ENCODE results near the gene GAK. TPM values are rescaled to one million over a fixed set of nuclear protein-coding genes. Genes with fewer than 3 reads are reported as not detected.

The GAK gene
- total RNA-seq, 1 experiment from 2014 or later, result 81.1 TPM

GRCh38 chr4:833156-833555 is 99.0 kb downstream of the GAK start:
- Histone ChIP-seq H3K4me3 (no peak overlapping the region), H3K9me3 (replicated peaks) (peaks cover 7% of the 10 kb centered on the region; the same call in 1 of the 2 replicates), H3K36me3 (no peaks in the 10 kb centered on the region), H3K27ac (no peak overlapping the region), H3K4me1 (peaks cover 20% of the 10 kb centered on the region), H3K27me3 (no peaks in the 10 kb centered on the region)
- no peak for DNase-seq

GRCh38 chr4:832536-832935 is 99.6 kb downstream of the GAK start:
- no peak for DNase-seq
- no peaks in the 10 kb centered on the region for H3K27me3 ChIP-seq
- H3K27ac ChIP-seq, result no peak overlapping the region
- peaks cover 20% of the 10 kb centered on the region for H3K4me1 ChIP-seq
- no peaks in the 10 kb centered on the region for H3K36me3 ChIP-seq
- no peak overlapping the region for H3K4me3 ChIP-seq
- 0 out of 2 replicates have a peak, but pooled peaks cover 3% of the 10 kb centered on the region for H3K9me3 ChIP-seq (replicated peaks)

- Histone ChIP-seq H3K9me3 (replicated peaks) (no peaks in the 10 kb centered on the region), H3K27me3 (no peaks in the 10 kb centered on the region), H3K27ac (no peak overlapping the region), H3K4me3 (no peak overlapping the region), H3K36me3 (no peaks in the 10 kb centered on the region), H3K4me1 (peaks cover 20% of the 10 kb centered on the region)
- no peak for DNase-seq
These were observed 100.0 kb downstream of the GAK start for GRCh38 chr4:832108-832507.

GRCh38 chr4:831483-831805 is 100.7 kb downstream of the GAK start:
- no peaks in the 10 kb centered on the region for H3K9me3 ChIP-seq (replicated peaks)
- no peaks in the 10 kb centered on the region for H3K36me3 ChIP-seq
- no peak overlapping the region for H3K27ac ChIP-seq
- DNase-seq, result no peak
- peaks cover 20% of the 10 kb centered on the region for H3K4me1 ChIP-seq
- H3K4me3 ChIP-seq, result no peak overlapping the region
- H3K27me3 ChIP-seq, result no peaks in the 10 kb centered on the region

- Histone ChIP-seq H3K27me3 (no peaks in the 10 kb centered on the region), H3K36me3 (no peaks in the 10 kb centered on the region), H3K9me3 (replicated peaks) (no peaks in the 10 kb centered on the region), H3K27ac (no peak overlapping the region), H3K4me3 (no peak overlapping the region), H3K4me1 (peaks cover 20% of the 10 kb centered on the region)
- no peak for DNase-seq
These were observed 101.3 kb downstream of the GAK start for GRCh38 chr4:830601-831482.

- Histone ChIP-seq H3K4me3 (no peak overlapping the region), H3K4me1 (peaks cover 13% of the 10 kb centered on the region), H3K9me3 (replicated peaks) (no peaks in the 10 kb centered on the region), H3K27me3 (no peaks in the 10 kb centered on the region), H3K27ac (no peak overlapping the region), H3K36me3 (no peaks in the 10 kb centered on the region)
- DNase-seq, result peak in 1 of 2 experiments; percentile 26
These were observed 102.1 kb downstream of the GAK start for GRCh38 chr4:829761-830600.

GRCh38 chr4:829291-829690 is 102.8 kb downstream of the GAK start:
- no peaks in the 10 kb centered on the region for H3K27me3 ChIP-seq
- H3K4me1 ChIP-seq, result peaks cover 6% of the 10 kb centered on the region; the same call in 1 of the 2 replicates
- no peaks in the 10 kb centered on the region for H3K36me3 ChIP-seq

GRCh38 chr4:828641-829271 is 103.4 kb downstream of the GAK start:
- Histone ChIP-seq H3K36me3 (no peaks in the 10 kb centered on the region), H3K27me3 (peaks cover 2% of the 10 kb centered on the region; the same call in 1 of the 2 replicates), H3K9me3 (replicated peaks) (no peaks in the 10 kb centered on the region), H3K27ac (no peak overlapping the region), H3K4me1 (peaks cover 8% of the 10 kb centered on the region; the same call in 1 of the 2 replicates), H3K4me3 (no peak overlapping the region)
- DNase-seq, result no peak

More at GRCh38 chr4:829291-829690, 102.8 kb downstream of the GAK start:
- Histone ChIP-seq H3K27ac (no peak overlapping the region), H3K4me3 (no peak overlapping the region), H3K9me3 (replicated peaks) (no peaks in the 10 kb centered on the region)
- no peak for DNase-seq

GRCh38 chr4:827209-828081 is 104.7 kb downstream of the GAK start:
- peaks cover 5% of the 10 kb centered on the region for H3K27me3 ChIP-seq
- no peak overlapping the region for H3K27ac ChIP-seq
- no peaks in the 10 kb centered on the region for H3K9me3 ChIP-seq (replicated peaks)
- no peak overlapping the region for H3K4me3 ChIP-seq
- H3K4me1 ChIP-seq, result peaks cover 9% of the 10 kb centered on the region; the same call in 1 of the 2 replicates
- no peak for DNase-seq
- H3K36me3 ChIP-seq, result no peaks in the 10 kb centered on the region

GRCh38 chr4:826508-827208 is 105.5 kb downstream of the GAK start:
- DNase-seq, result no peak
- Histone ChIP-seq H3K27ac (no peak overlapping the region), H3K36me3 (no peaks in the 10 kb centered on the region), H3K27me3 (peaks cover 5% of the 10 kb centered on the region), H3K4me1 (peaks cover 9% of the 10 kb centered on the region; the same call in 1 of the 2 replicates), H3K4me3 (no peak overlapping the region), H3K9me3 (replicated peaks) (no peaks in the 10 kb centered on the region)

GRCh38 chr4:825971-826330 is 106.2 kb downstream of the GAK start, which contains the start of gene CPLX1:
Gene CPLX1, minus strand, starts transcription at chr4:826129. Its CDS starts 1,607 bp downstream, at chr4:824522.
- no peak within 1 kb of the TSS for H3K27ac ChIP-seq
- H3K27me3 ChIP-seq, result peaks cover 5% of the 10 kb centered on the region
- no peaks in the 10 kb centered on the region for H3K36me3 ChIP-seq
- H3K4me3 ChIP-seq, result no peak within 1 kb of the TSS
- H3K4me1 ChIP-seq, result peaks cover 9% of the 10 kb centered on the region; the same call in 1 of the 2 replicates
- no peaks in the 10 kb centered on the region for H3K9me3 ChIP-seq (replicated peaks)
- no peak for DNase-seq

GRCh38 chr4:825063-825970 is 106.8 kb downstream of the GAK start:
- Histone ChIP-seq H3K4me1 (peaks cover 9% of the 10 kb centered on the region; the same call in 1 of the 2 replicates), H3K27ac (no peak overlapping the region), H3K36me3 (no peaks in the 10 kb centered on the region), H3K4me3 (no peak overlapping the region), H3K9me3 (replicated peaks) (no peaks in the 10 kb centered on the region), H3K27me3 (peaks cover 5% of the 10 kb centered on the region)
- DNase-seq, result no peak
